Spleen (tissue), 7 donors: ENCODE data around the gene PRPF40A.

Experiments used
- CTCF ChIP-seq, 11 experiments: fragments of 200-600 bp in 7 of 11; fragments of 450-650 bp in 4 of 11; sonication (generic) in 4 of 11; IDR thresholded peaks in 8 of 11; conservative IDR thresholded peaks in 3 of 11; 1 replicate in 7 of 11; 2 replicates in 4 of 11; pipeline versions ENCODE4 v1.4.0 to v1.8.0; 2016 to 2021; ENCODE audit warnings: antibody characterized with exemption in 11 of 11, inconsistent platforms in 4 of 11, mild to moderate bottlenecking in 1 of 11
- POLR2A ChIP-seq, 3 donors: fragments of 450-650 bp; IDR thresholded peaks; one replicate each; pipeline ENCODE4 v1.5.1; 2017; ENCODE audit warnings: antibody characterized with exemption in 3 of 3, mild to moderate bottlenecking in 1 of 3
- POLR2AphosphoS5 ChIP-seq, 3 donors: sonication (generic); formaldehyde crosslinking; IDR thresholded peaks; one replicate each; pipeline ENCODE4 v1.5.1; 2017; ENCODE audit warnings: antibody characterized with exemption in 3 of 3
- donor health status: DM: no; HTN: no; CAD: no; lungs with moderate emphysema.
- donor health status: DM: no; HTN: no; CAD: no.
- donor health status: DM: no; HTN: no; CAD: no.

GRCh38 chr2:152762202-152762601, 44.9 kb upstream of the PRPF40A start:
- TF ChIP-seq CTCF (IDR thresholded peaks at IDR 0.05 in 8 of 11, conservative IDR thresholded peaks at IDR 0.05 in 3 of 11) = no peak
- no peak for TF ChIP-seq POLR2AphosphoS5 (IDR thresholded peaks at IDR 0.05)
- no peak for TF ChIP-seq POLR2A (IDR thresholded peaks at IDR 0.05)
